ENCODE results near the gene WFIKKN1. TPM values are rescaled to one million over a fixed set of nuclear protein-coding genes. Genes with fewer than 3 reads are reported as not detected.

The WFIKKN1 gene
- total RNA-seq, 2 donors from 2014 or later, result 0.80 to 1.1 TPM

DNA sequence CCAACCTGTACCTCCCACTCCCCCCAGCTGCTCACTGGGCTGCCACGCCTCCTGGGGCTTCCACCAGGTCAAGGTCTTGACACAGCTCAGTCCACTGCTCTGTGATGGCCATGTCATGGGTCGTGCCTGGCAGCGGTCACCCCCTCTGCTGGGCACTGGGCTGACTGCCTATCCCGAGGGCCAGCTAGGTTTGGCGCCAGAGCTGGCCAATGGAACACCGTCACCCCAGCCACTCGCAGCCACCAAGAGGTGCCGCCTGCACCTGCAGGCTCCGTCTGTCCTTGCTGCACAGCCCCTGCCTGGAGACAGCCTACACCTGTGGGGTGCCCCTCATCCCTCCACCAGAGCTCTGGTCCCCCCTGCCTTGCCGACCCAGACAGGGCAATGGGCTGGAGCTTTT is 45.4 kb upstream of the WFIKKN1 start:
- TF ChIP-seq, protein P1, sequence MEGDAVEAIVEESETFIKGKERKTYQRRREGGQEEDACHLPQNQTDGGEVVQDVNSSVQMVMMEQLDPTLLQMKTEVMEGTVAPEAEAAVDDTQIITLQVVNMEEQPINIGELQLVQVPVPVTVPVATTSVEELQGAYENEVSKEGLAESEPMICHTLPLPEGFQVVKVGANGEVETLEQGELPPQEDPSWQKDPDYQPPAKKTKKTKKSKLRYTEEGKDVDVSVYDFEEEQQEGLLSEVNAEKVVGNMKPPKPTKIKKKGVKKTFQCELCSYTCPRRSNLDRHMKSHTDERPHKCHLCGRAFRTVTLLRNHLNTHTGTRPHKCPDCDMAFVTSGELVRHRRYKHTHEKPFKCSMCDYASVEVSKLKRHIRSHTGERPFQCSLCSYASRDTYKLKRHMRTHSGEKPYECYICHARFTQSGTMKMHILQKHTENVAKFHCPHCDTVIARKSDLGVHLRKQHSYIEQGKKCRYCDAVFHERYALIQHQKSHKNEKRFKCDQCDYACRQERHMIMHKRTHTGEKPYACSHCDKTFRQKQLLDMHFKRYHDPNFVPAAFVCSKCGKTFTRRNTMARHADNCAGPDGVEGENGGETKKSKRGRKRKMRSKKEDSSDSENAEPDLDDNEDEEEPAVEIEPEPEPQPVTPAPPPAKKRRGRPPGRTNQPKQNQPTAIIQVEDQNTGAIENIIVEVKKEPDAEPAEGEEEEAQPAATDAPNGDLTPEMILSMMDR (IDR thresholded peaks at IDR 0.05), result no peak
- no peaks in the 10 kb centered on the region for H3K27me3 ChIP-seq
- intact Hi-C loops (cut with DNase I), result no loop called here
- no peaks in the 10 kb centered on the region for H3K36me3 ChIP-seq
- H3K27ac ChIP-seq, result no peak overlapping the region
- no peak for DNase-seq
- H3K9ac ChIP-seq (ENCODE audit: low read depth in 2 of 2, low read length in 2 of 2), result no peak overlapping the region
- H3K4me3 ChIP-seq, result no peak overlapping the region
- no peaks in the 10 kb centered on the region for H3K9me3 ChIP-seq
- H3K4me1 ChIP-seq, result no peaks in the 10 kb centered on the region

DNA sequence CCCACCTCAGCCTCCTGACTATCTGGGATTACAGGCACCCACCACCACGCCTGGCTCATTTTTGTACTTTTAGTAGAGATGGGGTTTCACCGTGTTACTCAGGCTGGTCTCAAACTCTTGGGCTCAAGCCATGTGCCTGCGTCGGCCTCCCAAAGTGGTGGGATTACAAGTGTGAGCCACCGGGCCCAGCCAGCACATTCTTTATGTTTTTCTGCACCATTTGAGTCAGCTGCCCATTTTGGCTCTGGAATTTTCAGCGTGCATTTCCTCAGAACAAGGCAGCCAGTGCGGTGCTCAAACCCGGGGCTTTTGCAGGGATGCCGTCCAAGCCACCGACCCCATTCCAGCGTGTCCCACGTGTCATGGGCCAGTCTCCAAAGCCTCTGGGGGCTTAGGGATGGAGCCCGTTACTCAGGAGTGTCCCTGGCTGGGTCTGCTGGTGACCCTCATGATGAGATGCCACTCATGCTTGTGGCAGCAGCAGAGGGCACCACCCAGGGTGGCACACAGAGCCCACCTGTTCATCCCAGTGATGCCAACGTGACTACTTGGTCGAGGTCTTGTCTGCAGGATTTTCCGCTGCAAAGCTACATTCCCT is 44.6 kb upstream of the WFIKKN1 start:
- no peak overlapping the region for H3K4me3 ChIP-seq
- no peaks in the 10 kb centered on the region for H3K9me3 ChIP-seq
- H3K4me1 ChIP-seq, result peaks cover under 1% of the 10 kb centered on the region
- peak overlapping the region in 1 of 2 donors; percentile 12 for H3K9ac ChIP-seq (ENCODE audit: low read depth in 2 of 2, low read length in 2 of 2)
- no peak for DNase-seq
- intact Hi-C loops (cut with DNase I), result no loop called here
- no peaks in the 10 kb centered on the region for H3K36me3 ChIP-seq
- H3K27ac ChIP-seq, result no peak overlapping the region
- H3K27me3 ChIP-seq, result no peaks in the 10 kb centered on the region
- TF ChIP-seq, protein P1 (IDR thresholded peaks at IDR 0.05), result no peak

DNA sequence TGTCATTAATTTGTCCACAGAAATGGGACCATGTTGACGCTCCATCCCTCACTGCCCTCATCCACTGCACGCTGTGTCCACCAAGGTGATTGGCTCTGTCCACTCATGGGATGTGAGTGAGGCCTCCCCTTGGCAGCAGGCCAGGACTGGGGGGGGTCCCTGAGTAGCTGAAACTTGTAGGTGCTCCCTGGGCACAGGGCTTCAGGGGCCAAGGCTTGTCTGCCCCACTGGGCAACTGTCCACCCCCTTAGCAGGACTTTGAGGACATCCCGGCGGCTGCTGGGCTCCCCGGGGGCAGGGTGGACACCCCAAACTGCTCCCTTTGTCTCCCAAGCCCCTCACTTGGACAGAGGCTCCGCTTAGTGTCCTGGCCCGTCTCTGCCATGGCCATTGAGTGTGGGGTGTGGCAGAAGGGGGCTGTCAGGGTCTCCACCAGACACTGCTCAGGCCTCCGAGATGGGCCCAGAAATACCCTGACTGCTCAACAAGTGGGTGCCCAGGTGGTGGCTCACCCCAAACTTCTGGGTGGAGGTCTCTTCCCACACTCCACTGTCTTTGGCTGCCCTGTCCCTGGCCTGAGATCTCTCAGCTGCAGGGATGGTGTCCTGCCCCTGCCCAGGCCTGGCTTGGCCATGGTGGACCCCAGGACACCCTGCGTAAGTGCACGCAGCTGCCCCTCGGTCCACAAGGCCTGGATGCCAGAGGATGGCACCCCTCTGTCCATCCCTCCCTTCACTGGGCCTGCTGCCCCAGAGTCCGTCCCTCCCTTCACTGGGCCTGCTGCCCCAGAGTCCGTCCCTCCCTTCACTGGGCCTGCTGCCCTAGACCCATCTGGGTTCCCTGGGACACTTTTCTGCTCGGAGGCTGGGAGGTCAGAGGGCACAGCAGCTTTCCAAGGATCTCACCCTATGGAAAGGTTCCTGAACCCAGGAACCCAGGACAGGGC is 43.9 kb upstream of the WFIKKN1 start:
- H3K4me1 ChIP-seq, result peaks cover 6% of the 10 kb centered on the region
- H3K4me3 ChIP-seq, result no peak overlapping the region
- peak overlapping the region; percentile 35 to 46 for H3K9ac ChIP-seq (ENCODE audit: low read depth in 2 of 2, low read length in 2 of 2)
- H3K9me3 ChIP-seq, result no peaks in the 10 kb centered on the region
- no peaks in the 10 kb centered on the region for H3K36me3 ChIP-seq
- TF ChIP-seq, protein P1 (IDR thresholded peaks at IDR 0.05), result no peak
- intact Hi-C loops (cut with DNase I), result no loop called here
- no peaks in the 10 kb centered on the region for H3K27me3 ChIP-seq
- H3K27ac ChIP-seq, result no peak overlapping the region
- no peak for DNase-seq

DNA sequence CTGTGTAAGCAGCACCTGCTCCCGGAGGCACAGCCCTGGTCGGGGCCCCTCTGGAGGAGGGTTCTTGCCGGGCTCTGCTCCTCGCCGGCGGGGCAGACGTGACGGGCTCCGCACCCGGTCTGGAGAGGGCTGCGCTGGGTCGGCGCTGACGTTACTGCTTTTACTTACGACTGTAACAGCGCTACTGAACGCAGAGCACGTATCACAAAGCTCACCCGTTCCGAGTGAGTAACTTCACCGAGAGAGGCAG is 42.2 kb upstream of the WFIKKN1 start:
- peaks cover 20% of the 10 kb centered on the region for H3K4me1 ChIP-seq
- DNase-seq, result no peak
- TF ChIP-seq, protein P1 (IDR thresholded peaks at IDR 0.05), result no peak
- intact Hi-C loops (cut with DNase I), result no loop called here
- peak overlapping the region; percentile 84 to 88 for H3K9ac ChIP-seq (ENCODE audit: low read depth in 2 of 2, low read length in 2 of 2)
- no peaks in the 10 kb centered on the region for H3K9me3 ChIP-seq
- H3K4me3 ChIP-seq, result peak overlapping the region; percentile 81
- no peaks in the 10 kb centered on the region for H3K27me3 ChIP-seq
- H3K36me3 ChIP-seq, result no peaks in the 10 kb centered on the region
- H3K27ac ChIP-seq, result peak overlapping the region; percentile 97

DNA sequence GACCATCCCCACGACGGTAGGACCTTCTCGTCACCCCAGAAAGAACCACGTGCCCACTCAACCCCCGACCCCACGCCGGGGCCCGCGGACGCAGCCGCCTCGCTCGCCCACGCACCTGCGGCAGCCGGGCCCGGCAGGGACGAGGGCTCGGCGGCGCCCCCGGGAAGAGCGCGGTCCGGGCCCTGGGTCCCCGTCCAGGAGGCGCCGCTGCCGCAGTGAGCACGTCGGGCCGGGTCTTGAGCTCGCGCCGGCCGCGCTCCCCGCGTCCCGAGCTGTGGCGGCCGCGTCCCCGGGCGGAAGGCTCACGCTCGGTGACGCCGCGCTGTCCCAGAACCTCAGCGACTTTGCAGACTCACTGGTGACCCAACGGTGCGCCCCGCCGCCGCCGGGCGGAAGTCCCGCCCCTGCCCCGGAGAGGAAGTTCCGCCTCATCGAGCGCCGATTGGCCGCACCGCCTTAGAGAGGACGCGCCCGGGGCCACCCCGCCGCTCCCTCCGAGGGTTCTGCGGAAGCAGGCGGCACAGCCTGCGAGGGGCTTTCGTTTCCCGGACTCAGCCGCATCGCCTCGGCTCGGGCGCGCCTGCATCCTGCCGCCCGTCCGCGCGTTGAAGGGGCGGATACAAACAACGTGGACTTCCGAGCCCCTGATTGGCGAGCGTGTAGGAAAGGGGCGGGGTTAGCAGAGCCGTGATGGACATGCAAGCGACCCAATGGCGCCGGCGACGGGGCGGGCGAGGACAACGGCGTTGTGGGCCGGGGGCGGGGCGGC is 41.7 kb upstream of the WFIKKN1 start:
- Histone ChIP-seq H3K36me3 (no peaks in the 10 kb centered on the region), H3K9me3 (no peaks in the 10 kb centered on the region), H3K9ac (ENCODE audit: low read depth in 2 of 2, low read length in 2 of 2) (peak overlapping the region; percentile 84 to 88), H3K4me1 (peaks cover 20% of the 10 kb centered on the region), H3K4me3 (peak overlapping the region; percentile 81), H3K27ac (peak overlapping the region; percentile 97), H3K27me3 (no peaks in the 10 kb centered on the region)
- intact Hi-C loops (cut with DNase I), result no loop called here
- peak; percentile 99 for DNase-seq
- TF ChIP-seq, protein P1 (IDR thresholded peaks at IDR 0.05), result no peak

Data from colonic mucosa (tissue), 4 donors.